ENCODE results near the gene TMEM120B. TPM values are rescaled to one million over a fixed set of nuclear protein-coding genes. Genes with fewer than 3 reads are reported as not detected.
"Not testable (repeated sequence)": the region's sequence is repeated elsewhere in the genome, so short reads cannot be mapped to it uniquely, and the experiment has no call there.

The TMEM120B gene
- total RNA-seq, 1 donor from 2014 or later = 3.9 TPM

DNA sequence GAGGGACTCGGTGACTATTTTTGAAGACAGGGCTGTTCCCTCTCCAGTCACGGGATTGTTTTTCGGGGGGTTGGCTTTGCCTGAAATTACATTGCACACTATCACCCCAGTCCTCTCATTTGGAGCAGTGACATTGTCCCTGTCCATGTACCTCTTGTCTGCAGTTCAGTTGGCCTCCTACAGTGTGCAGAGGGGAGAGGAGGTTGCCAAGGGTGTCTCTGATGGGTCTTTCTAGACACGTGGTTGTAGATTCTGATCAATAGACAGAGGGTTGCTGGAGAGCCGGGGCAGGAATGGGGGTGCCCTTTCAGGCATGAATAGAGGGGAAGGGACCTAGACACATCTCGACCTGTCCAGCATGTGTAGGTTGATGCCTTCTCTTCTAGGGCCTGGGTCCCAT is 1.2 kb downstream of the TMEM120B start:
- no peaks in the 10 kb centered on the region for H3K9me3 ChIP-seq
- H3K36me3 ChIP-seq = no peaks in the 10 kb centered on the region
- peak overlapping the region; percentile 89 for H3K27ac ChIP-seq
- DNase-seq (ENCODE audit: extremely low spot score in 2 of 2) = no peak
- TF ChIP-seq POLR2A (IDR thresholded peaks at IDR 0.05) = no peak
- TF ChIP-seq CTCF (IDR thresholded peaks at IDR 0.05) = no peak
- TF ChIP-seq POLR2AphosphoS5 (IDR thresholded peaks at IDR 0.05; ENCODE audit: insufficient read depth in 1 of 2, low read depth in 1 of 2) = no peak
- intact Hi-C loops (cut with DNase I) = no loop called here
- H3K4me3 ChIP-seq = peak overlapping the region; percentile 80 to 94
- no peaks in the 10 kb centered on the region for H3K27me3 ChIP-seq
- peaks cover 40% of the 10 kb centered on the region for H3K4me1 ChIP-seq

- H3K36me3 ChIP-seq; intact Hi-C loops (cut with DNase I): not testable (repeated sequence)
- peaks cover 40% of the 10 kb centered on the region for H3K4me1 ChIP-seq
Observed at GRCh38 chr12:121715055-121715454, 2.5 kb downstream of the TMEM120B start.

GRCh38 chr12:121715862-121716435 is 3.4 kb downstream of the TMEM120B start:
- Histone ChIP-seq H3K27me3 (no peaks in the 10 kb centered on the region), H3K4me3 (no peak overlapping the region), H3K9me3 (no peaks in the 10 kb centered on the region), H3K4me1 (peaks cover 40% of the 10 kb centered on the region), H3K27ac (peak overlapping the region; percentile 21), H3K36me3 (no peaks in the 10 kb centered on the region)
- intact Hi-C loops (cut with DNase I) = no loop called here
- TF ChIP-seq POLR2A (IDR thresholded peaks at IDR 0.05) = no peak
- TF ChIP-seq CTCF (IDR thresholded peaks at IDR 0.05) = no peak
- TF ChIP-seq POLR2AphosphoS5 (IDR thresholded peaks at IDR 0.05; ENCODE audit: insufficient read depth in 1 of 2, low read depth in 1 of 2) = no peak
- DNase-seq (ENCODE audit: extremely low spot score in 2 of 2) = no peak

More at GRCh38 chr12:121715055-121715454, 2.5 kb downstream of the TMEM120B start:
- H3K9me3 ChIP-seq; H3K27ac ChIP-seq; H3K4me3 ChIP-seq; DNase-seq (ENCODE audit: extremely low spot score in 2 of 2); H3K27me3 ChIP-seq: not testable (repeated sequence)

DNA sequence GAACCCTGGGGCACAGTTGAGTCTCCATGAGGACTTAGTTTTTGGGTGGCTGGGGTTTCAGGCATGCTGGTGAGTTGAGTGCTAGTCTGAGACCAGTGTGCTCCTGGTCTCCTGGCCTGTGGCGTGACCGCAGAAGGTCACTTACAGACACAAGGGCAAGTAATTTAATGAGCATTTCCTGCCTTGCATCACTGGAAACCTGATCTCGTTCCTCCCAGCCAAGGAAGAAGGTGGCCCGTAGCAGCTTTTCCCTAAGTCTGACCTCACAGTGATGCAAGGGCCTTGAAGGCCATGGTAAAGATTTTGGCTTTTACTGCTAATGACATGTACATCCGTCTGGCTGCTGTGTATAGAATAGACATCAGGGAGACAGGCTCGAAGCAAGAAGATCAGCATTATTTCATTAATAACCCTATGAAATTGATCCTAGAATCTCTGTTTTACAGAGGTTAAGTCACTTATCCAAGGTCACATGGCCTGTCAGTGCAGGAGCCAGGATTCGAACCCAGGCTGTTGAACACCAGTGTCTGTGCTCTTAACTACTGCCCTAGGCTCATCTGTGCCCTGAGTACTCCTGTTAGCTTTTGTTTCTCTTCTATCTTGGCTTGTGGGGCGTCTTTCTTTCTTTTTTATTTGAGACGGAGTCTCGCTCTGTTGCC is 4.6 kb downstream of the TMEM120B start:
- H3K27me3 ChIP-seq = no peaks in the 10 kb centered on the region
- no peak overlapping the region for H3K4me3 ChIP-seq
- no peaks in the 10 kb centered on the region for H3K9me3 ChIP-seq
- peaks cover 29% of the 10 kb centered on the region for H3K4me1 ChIP-seq
- H3K36me3 ChIP-seq = no peaks in the 10 kb centered on the region
- no peak for DNase-seq (ENCODE audit: extremely low spot score in 2 of 2)
- intact Hi-C loops (cut with DNase I) = no loop called here
- H3K27ac ChIP-seq = peak overlapping the region; percentile 55
- no peak for TF ChIP-seq POLR2A (IDR thresholded peaks at IDR 0.05)
- TF ChIP-seq POLR2AphosphoS5 (IDR thresholded peaks at IDR 0.05; ENCODE audit: insufficient read depth in 1 of 2, low read depth in 1 of 2) = no peak

DNA sequence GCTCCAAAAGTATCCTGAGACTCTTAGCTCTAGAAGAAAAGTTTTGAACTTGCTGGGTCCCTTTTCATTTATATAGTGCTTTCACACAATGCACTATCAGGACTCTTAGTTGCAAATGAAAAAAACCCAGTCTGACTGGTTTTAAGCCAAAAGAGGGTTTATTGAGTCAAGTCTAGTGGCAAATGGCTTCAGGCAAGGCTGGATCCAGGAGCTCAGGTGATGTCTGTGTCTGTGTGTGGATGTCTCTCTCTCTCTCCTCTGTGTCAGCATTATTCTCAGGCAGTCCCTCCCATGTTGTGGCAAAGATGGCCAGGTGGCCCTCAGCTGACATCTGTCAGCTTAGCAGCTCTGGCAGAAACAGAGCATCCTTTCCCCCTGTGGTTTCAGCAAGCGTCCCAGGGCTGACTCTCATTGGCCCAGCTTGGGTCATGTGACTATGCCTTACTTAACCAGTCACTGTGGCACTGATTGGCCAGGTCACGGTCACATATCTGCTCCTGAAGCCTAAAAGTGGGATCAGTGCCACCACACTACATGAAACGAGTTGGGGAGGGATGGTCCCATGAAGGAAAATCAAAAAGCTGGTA is 6.2 kb downstream of the TMEM120B start:
- DNase-seq (ENCODE audit: extremely low spot score in 2 of 2) = no peak
- Histone ChIP-seq H3K36me3 (no peaks in the 10 kb centered on the region), H3K27ac (no peak overlapping the region), H3K4me1 (peaks cover 20% of the 10 kb centered on the region), H3K4me3 (no peak overlapping the region), H3K27me3 (no peaks in the 10 kb centered on the region), H3K9me3 (no peaks in the 10 kb centered on the region)
- intact Hi-C loops (cut with DNase I) = no loop called here
- TF ChIP-seq CTCF (IDR thresholded peaks at IDR 0.05) (no peak), POLR2A (IDR thresholded peaks at IDR 0.05) (no peak), POLR2AphosphoS5 (IDR thresholded peaks at IDR 0.05; ENCODE audit: insufficient read depth in 1 of 2, low read depth in 1 of 2) (no peak)

- Histone ChIP-seq H3K4me1 (peaks cover 11% of the 10 kb centered on the region), H3K9me3 (no peaks in the 10 kb centered on the region), H3K27me3 (no peaks in the 10 kb centered on the region), H3K4me3 (no peak overlapping the region), H3K36me3 (no peaks in the 10 kb centered on the region), H3K27ac (peak overlapping the region; percentile 22)
- intact Hi-C loops (cut with DNase I) = no loop called here
- TF ChIP-seq POLR2A (IDR thresholded peaks at IDR 0.05) (no peak), POLR2AphosphoS5 (IDR thresholded peaks at IDR 0.05; ENCODE audit: insufficient read depth in 1 of 2, low read depth in 1 of 2) (no peak), CTCF (IDR thresholded peaks at IDR 0.05) (no peak)
- DNase-seq (ENCODE audit: extremely low spot score in 2 of 2) = no peak
Observed at GRCh38 chr12:121719926-121720414, 7.4 kb downstream of the TMEM120B start.
